Right lobe of liver (tissue), 4 donors: ENCODE results near the gene NEURL4.

Experiments
- POLR2A ChIP-seq: fragments of 450-650 bp; IDR thresholded peaks from one replicate; pipeline ENCODE4 v1.6.1; 2017; ENCODE audit warnings: antibody characterized with exemption, mild to moderate bottlenecking
- TF ChIP-seq, protein P1 (sequence below), 4 donors: fragments of 200-600 bp in 3 of 4; fragments of 450-650 bp in 1 of 4; IDR thresholded peaks; one replicate each; pipeline versions ENCODE4 v1.5.1 to v1.8.0; 2016 to 2022; ENCODE audit warnings: antibody characterized with exemption in 4 of 4, mild to moderate bottlenecking in 2 of 4
- donor health status: DM: no; HTN: no; CAD: no.
- donor health status: DM: no; HTN: no; CAD: no.
- donor health status: DM: no; HTN: yes; CAD: no.

DNA sequence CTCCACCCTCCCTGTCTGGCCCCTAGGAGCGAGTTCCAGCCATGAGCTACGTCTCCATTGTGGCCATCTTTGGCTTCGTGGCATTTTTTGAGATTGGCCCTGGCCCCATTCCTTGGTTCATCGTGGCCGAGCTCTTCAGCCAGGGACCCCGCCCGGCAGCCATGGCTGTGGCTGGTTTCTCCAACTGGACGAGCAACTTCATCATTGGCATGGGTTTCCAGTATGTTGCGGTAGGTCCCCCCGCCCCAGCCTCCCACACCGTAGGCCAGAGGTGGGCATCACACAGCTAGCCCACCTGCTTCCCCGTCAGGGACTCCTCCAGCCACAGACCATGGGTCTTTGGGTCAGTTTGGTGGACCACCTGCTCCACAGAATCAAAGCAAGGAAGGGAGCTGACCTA is 43.5 kb downstream of the NEURL4 start:
- TF ChIP-seq POLR2A, result no peak
- TF ChIP-seq, protein P1, sequence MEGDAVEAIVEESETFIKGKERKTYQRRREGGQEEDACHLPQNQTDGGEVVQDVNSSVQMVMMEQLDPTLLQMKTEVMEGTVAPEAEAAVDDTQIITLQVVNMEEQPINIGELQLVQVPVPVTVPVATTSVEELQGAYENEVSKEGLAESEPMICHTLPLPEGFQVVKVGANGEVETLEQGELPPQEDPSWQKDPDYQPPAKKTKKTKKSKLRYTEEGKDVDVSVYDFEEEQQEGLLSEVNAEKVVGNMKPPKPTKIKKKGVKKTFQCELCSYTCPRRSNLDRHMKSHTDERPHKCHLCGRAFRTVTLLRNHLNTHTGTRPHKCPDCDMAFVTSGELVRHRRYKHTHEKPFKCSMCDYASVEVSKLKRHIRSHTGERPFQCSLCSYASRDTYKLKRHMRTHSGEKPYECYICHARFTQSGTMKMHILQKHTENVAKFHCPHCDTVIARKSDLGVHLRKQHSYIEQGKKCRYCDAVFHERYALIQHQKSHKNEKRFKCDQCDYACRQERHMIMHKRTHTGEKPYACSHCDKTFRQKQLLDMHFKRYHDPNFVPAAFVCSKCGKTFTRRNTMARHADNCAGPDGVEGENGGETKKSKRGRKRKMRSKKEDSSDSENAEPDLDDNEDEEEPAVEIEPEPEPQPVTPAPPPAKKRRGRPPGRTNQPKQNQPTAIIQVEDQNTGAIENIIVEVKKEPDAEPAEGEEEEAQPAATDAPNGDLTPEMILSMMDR (IDR thresholded peaks at IDR 0.05), result no peak
